GM21825 (cell line): ENCODE data around the gene MRPS34.

Source experiments
- ATAC-seq: cut with Tn5 transposase; IDR thresholded peaks from one replicate; pipeline ENCODE4 v1.9.1; 2021; ENCODE audit warnings: mild to moderate bottlenecking, moderate library complexity; ENCODE audit not compliant: unreplicated experiment

Gene MRPS34

DNA sequence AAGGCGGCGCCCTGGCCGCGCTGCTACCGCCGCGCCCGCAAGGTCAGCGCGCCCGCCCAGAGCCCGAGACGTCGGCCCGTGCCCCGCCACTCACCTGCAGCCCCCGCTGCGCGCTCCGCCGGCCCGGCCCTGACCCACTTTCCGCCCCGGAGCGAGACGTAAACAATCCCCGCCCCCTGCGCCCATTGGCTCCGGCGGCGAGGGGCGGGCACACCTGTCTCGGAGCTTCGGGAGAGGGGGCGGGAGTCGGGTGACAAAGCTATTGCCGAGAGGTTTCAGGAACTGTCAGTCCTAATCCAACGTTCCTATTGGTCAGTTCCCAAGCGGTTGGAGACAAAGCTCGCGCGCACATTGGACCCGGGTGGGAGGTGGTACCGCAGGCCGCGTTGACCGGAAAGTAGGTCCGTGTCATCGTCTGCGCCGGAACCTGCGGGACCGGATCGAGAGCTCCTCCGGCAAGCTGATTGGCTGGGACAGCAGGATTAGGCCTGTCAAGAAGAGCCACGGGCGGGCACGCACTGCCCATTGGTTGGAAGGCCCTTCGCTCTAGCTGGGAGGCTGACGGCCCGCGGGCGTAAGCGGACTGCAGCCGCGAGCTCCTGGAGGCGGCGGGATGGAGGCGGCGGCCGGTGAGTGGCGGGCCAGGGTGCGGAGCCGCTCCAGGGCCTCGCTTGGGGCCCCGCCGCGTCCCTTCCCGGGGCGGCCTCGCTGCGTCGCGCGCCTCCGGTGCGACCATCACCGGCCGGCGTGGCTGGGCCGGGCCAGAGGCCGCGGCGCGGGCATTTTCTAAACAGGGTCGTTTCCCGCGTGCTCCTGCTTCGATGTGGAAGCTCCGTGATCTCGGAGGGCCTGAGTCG, 9.7 kb upstream of the MRPS34 start, which contains the start of the genes NUBP2 and SPSB3:
NUBP2 (plus strand) TSS at position 553 of the 857 bp plus-strand sequence; CDS start at position 614, 61 bp downstream.
SPSB3 (minus strand) TSS at position 164 of the 857 bp plus-strand sequence. CDS start 1,088 bp downstream, outside the sequence.
- peak; percentile 74 for ATAC-seq

GRCh38 chr16:1781758-1782407, 8.9 kb upstream of the MRPS34 start:
- peak; percentile 2 for ATAC-seq

GRCh38 chr16:1781254-1781653, 8.3 kb upstream of the MRPS34 start:
- no peak for ATAC-seq

DNA sequence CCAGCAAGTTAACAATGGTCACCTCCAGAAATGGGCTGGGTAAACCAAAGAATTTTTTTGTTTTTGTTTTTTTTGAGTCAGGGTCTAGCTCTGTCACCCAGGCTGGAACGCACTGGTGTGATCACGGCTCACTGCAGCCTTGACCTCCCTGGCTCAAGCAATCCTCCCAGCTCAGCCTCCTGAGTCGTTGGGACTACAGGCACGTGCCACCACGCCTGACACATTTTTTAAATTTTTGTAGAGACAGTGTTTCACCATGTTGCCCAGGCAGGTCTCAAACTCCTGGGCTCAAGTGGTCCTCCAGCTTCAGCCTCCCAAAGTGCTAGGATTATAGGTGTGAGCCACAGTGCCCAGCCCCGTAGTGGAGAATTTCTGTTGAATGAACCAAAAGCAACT, 7.7 kb upstream of the MRPS34 start:
- ATAC-seq = no peak

DNA sequence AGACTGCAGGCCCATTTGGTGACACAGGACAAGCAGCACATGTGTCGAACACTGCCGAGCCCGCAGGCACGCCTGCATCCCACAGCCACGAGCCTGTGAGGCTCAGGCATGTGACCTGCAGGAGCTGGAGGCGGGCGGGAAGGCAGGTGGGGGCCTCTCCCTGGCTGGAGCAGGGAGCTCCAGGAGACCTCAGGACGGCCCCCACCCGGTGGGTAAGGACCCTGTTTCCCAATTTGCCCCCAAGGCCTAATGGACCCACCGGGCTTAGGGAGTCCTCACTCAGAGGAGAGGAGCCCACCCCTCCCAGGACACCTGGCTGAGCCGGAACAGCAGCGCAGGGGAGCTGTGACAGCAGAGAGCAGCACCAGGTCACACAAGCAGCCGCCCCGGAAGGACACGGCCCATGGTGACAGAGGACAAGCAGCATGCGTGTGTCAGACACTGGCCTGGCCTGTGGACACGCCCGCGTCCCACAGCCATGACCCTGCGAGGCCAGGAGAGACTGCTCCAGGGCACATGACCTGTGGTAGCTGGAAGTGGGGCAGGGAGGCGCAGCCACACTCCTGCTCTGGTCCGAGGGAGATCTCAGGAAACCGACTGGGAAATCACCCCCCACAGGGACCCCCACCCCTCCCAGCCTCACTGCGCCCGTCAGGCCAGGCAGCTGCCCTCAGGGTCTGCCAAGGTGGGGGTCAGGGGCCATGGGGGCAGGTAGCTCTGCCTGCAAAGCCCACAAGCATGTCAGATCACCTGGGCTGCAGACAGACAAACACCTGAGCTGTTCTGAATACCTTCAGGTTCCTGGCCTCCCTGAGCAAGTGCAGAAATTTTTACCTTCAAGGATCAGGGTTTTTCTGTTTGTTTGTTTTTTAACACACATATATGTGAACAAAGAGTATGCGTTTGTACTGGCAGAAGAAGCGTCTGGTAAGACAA, 7.1 kb upstream of the MRPS34 start:
- ATAC-seq = no peak

DNA sequence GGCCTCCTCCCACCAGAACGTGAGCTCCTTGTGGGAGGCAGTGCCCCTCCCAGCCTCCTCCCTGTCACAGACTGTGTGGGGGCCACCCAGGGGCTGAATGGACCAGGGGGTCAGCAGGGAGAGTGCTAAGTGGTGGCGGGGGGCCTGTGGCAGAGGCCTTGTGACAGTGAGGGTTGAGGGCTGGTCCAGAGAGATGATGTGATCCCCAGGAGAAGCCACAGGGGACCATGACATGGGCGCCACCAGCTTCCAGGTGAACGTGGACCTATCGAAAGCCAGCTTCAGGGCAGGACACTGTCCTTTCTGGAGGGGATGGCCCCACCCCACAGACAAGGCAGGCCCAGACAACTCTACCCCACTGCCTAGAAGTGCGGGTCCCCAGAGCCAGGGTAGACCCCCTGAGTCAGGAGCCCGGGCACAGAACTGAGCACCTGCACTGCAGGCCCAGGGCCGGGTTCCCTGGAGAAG, 6.3 kb upstream of the MRPS34 start:
- no peak for ATAC-seq

GRCh38 chr16:1778200-1779179, 5.6 kb upstream of the MRPS34 start:
- ATAC-seq = no peak

DNA sequence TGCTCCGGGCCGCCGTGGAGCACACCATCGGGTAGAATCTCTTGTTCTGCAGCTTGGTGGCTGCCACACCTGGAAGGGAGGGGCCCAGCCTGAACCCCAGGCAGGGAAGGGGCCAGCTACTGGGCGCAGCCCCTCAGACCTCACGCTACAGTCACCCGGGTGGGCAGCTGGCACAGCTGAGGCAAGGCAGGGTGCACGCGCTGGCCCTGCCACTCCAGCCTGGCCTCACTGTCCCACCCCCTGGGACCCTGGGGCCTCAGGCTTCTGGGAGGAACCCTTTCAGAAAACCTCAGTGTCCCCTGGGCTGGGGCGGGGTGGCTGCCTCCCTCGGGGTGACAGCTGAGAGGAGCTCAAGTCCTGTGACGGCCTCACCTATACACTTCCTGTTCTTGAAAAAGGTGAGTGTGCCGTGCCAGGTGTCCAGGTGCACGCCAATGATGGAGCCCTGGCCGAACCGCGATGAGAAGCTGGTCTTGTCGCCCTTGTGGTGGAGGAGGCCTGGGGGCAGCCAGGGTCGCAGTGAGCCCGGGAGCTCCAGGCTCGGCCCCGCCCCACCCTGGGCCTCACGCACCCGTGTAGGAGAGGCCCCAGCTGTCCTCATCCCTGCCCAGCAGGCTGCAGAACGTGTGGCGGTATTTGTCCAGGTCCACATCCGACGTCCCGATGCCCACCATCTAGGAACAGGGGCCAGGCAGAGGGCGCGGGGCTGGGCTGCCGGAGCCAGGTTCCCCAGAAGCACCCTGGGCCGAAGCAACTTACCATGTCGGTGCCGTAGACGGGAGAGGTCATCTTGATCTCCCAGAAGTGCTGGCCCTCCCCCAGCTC, 4.7 kb upstream of the MRPS34 start:
- no peak for ATAC-seq

- no peak for ATAC-seq
Measured at GRCh38 chr16:1776991-1777374, 4.0 kb upstream of the MRPS34 start.

DNA sequence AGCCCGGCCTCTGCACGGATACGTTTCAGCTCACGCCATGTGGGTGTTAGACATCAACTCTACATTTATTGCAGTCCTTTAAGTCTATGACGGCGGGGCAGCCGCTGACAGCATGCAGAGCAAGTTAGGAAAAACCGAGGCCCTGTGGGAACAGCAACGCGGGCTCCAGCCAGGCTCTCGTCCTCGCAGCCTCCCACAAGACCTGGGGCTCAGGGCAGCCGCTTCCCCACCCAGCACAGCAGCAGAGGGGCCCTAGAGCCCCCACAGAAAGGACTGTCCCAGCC, 3.7 kb upstream of the MRPS34 start:
- ATAC-seq = no peak

DNA sequence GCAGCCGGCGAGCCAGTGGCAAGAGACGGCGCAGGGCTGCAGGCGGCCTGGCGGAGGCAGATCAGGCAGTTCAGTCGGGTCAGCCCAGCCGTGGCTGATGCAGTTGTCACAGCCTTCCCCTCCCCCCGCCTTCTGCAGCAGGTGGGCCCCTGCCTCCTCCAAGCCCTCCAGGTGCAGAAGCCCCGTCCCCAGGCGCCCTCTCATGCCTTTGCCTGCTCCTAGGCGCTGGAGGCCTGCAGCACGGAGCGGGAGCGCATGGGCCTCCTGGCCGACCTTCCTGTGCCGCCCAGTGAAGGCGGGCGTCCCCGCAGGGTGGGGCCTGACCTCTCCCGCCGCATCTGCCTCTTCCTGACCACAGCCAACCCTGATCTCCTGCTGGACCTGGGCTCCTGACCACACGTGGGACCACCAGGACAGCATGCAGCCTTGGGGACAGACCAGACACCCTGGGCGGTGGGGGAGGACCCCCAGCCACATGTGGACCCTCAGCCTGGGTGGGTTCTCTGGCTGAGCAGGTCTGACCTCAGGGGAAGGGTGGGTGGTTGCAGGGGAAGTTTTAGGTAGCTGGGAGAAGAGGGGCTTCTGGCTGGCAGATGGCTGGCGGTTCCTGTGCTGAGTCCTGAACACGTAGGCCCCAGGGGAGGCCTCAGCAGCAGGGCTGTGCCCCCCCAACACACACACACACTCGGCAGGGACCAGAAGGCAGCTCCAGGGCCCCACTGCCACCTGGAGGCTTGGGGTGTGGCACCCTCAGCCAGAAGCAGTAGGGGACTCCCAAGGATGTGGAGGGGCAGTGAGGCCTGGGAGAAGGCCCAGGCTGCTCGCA, 3.1 kb upstream of the MRPS34 start:
- ATAC-seq = no peak

GRCh38 chr16:1775006-1775845, 2.3 kb upstream of the MRPS34 start:
- ATAC-seq = no peak

GRCh38 chr16:1774448-1774780, 1.5 kb upstream of the MRPS34 start:
- ATAC-seq = no peak

- no peak for ATAC-seq
Measured at GRCh38 chr16:1773703-1774447, 941 bp upstream of the MRPS34 start.

GRCh38 chr16:1772362-1772907, 499 bp downstream of the MRPS34 start, which contains the start of gene EME2:
TSS of gene EME2 (plus strand) at chr16:1772810. CDS start at chr16:1773228, 418 bp downstream.
- peak; percentile 7 for ATAC-seq

DNA sequence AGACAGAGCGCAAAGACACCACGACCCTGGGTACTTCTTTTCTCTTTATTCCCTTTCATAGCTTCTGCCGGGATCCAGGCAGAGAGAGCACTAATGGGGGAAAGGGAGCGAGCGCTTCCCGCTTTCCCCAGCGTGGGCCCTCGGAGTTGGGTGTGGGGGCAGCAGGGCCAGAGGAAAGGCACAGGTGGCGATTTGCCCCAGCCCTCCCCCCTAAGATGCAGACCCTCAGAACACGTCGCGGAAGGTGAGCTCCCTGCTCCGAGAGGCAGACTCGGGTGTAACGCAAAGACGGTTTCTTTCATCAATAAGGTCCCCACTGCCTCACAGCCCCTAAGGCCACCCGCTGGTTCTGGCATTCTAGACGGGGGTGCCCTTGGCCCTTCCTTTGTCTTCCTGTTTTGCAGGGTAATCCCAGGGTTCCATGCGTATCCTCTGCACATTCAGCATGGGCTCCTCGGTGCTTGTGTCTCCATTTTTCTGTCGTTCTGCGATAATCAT, 1.0 kb downstream of the MRPS34 start:
- ATAC-seq = no peak
